GM19455 (cell line): ENCODE measurements around the gene PM20D1.

Experiments
- ATAC-seq: cut with Tn5 transposase; IDR thresholded peaks from one replicate; pipeline ENCODE4 v1.9.1; 2021; ENCODE audit not compliant: unreplicated experiment

Gene PM20D1

DNA sequence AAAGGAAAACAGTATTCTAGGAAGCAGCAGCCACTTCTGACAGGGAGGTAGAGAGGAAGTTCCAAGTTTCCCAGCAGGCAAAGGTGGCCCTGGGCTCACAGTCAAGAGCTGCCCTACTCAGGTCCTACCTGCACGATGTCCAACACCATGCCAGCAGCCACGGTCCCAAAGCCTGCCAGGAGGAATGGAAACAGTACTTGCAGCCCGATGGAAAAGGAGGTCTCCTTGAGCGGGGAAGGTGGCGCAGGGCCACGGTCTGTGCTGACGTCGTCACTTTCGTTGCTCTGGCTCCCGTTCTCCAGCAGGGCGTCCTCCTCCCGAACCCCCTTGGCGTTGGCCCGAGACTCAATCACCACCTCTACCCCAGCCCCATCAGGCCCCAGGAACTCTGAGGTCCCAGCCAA, 40.0 kb downstream of the PM20D1 start:
- ATAC-seq: no peak

- ATAC-seq: no peak
These were observed 40.5 kb downstream of the PM20D1 start for GRCh38 chr1:205809469-205809868.

DNA sequence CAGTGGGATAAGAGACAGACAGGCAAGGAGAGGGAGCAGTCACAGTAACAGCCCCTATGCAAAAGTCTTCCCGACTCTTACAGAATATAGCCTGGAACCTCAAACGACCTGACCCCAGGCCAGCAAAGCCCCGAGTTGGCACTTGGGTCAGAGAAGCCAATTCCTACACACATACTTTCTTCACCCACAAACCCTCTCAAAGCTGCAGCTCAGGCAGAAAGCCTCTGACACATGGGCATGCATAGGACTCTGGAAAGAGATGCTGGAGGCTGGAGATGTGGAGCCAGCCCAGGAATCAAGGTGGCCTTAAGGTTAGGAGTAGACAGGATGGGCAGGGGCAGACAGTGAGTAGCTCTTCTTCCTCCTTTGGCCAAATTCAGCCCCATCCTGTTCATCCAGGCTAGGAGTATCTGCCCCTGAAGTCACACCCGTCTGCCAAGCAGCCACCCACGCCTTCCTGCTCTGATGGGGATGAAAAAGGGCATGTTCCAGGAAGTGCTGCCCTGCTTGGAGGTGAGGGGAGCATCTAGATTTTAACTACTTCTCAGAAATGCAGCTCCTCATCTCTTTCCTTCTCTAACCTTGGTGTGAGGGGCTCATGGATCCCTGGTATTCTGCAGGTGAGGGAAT, 44.7 kb downstream of the PM20D1 start:
- no peak for ATAC-seq

- no peak for ATAC-seq
These were observed 45.3 kb downstream of the PM20D1 start for GRCh38 chr1:205804605-205805004.

- ATAC-seq: no peak
These were observed 45.9 kb downstream of the PM20D1 start for GRCh38 chr1:205803986-205804385.

DNA sequence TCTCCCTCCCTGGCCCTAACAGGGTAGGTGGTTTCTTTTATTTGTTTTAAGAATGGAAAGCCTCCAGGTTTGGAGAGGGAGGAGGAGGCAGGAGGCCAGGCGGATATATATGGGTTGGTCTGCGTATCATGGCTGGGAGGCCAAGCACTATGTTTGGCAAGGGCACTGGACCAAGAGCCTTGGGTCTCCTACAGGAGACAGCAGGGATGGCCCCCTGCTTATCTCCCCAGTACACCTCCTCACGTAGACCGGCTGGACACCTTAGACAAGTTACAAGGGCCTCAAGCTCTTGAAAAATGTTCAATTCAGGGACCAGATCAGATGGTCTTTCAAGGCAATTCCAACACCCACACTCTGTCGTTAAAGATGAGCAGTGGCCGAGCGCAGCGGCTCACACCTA, 47.9 kb downstream of the PM20D1 start:
- no peak for ATAC-seq

DNA sequence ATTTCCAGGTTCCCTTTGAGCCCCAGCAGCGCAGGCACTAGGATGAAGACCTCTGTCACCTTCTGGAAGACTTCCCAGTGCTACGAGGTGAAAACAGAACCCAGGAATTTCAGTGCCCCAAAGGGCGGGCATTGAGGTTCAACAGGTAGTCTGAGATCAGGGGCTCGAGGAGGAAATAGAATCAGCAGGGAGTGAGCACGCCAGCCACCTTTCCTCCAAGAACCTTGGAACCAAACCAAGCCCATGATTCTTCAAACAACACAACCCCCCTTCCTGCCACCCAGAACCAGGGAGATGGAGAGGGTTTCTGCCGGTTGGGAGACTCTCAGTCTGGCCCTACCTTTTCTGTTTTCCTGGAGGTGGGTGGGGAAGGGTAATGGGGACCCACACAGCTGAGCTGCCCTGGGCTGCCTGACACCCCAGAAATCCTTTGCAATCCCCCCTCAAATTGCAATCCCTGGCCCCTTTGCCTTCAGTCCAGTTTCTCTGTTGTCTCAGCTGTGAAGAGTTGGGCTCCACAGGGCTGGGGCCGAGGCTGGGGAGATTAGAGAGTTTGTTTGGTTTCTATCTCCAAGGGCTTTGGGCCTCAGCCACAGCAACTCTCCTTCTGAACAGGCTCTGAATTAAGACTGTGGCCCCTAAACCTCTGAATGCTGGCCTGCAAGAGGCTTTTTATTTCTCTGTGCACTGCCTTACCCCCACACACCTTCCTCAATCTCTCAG, 48.8 kb downstream of the PM20D1 start:
- ATAC-seq: no peak

DNA sequence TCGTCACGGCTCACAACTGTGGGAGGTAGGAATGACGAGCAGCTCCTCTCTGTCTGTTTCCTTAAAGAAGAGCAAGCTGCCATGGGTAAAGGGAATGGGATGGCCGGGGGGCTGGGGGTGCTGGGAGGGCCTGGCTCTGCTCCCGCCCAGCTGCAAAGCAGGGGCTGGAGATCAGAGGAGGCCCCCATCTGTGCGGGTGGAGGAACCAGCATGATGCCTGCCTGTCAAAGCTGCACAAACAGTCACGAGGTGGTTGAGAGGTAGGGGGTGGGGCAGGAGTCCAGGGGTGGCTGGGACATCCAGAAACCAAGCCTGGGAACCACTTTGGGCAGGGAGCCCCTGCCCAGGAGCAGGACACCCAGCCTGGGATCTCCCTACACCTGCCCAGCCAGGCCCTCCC, 49.5 kb downstream of the PM20D1 start:
- ATAC-seq: no peak

GRCh38 chr1:205798577-205798976, 51.4 kb downstream of the PM20D1 start:
- ATAC-seq: no peak

DNA sequence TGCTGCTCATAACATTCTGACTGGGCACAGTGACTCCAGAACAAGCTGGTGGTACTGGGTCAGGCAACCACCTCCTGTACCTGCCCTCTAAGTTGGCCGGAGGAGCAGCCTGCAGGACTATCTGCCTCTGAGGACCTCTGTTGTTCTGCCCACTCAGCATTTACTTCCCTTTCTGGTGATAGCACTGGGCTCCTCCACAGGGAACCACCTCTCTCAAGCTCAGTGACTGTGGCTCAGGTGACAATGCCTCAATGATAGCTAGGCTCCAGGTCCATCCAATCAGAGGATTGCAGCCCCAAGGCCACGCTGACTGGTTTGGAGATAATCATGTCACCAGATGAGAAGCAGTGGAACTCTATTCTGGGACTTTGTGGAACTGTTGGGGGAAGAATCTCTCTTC, 52.8 kb downstream of the PM20D1 start:
- ATAC-seq: no peak

- ATAC-seq: no peak
These were observed 55.8 kb downstream of the PM20D1 start for GRCh38 chr1:205794011-205794730.

- ATAC-seq: no peak
These were observed 56.8 kb downstream of the PM20D1 start for GRCh38 chr1:205792961-205793673.

DNA sequence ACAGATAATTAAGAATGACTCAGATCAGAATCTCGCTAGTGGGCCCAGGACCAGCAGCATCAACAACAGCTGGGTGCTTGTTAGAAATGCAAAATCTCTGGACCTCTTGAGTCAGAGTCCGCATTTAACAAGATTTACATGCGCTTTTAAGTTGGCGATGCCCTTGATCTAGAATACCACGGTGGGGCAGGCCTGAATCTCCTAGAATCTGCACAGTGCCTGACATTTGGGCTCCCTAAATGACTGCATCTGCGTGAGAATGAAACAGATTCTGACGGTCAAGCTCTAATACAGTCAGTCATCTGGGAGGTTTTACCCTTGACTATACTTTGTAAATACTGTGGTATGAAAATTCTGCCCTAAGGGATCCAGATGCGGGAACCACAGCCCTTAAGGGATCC, 57.5 kb downstream of the PM20D1 start:
- no peak for ATAC-seq

DNA sequence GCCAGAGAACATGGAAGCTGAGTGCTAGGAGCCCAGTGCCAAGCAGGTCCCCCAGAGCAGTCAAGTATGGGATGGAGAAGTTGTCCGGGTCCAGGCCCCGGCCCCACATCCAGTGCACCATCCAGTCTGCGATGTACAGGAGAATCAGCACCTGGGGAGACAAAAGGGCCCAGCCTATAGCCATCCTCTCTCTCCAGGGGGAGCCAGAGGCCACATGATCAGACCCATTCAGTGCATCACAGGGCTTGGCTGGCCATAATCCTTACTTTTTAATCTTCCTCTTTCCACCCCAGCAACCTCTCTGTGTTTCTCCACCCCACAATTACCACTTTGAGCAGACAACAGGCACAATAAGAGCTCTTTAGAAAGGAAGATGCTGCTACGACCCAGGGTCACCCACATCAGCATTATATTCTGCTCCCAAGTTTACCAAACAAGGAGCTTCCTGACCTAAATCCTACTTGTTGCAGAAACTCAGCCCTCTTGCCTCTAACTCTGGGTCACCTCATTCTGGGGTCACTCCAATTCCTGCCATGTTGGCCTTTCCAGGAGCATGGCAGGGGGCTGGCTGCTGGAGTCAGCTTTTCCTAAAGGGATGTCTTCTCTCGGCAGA, 58.3 kb downstream of the PM20D1 start:
- ATAC-seq: no peak

DNA sequence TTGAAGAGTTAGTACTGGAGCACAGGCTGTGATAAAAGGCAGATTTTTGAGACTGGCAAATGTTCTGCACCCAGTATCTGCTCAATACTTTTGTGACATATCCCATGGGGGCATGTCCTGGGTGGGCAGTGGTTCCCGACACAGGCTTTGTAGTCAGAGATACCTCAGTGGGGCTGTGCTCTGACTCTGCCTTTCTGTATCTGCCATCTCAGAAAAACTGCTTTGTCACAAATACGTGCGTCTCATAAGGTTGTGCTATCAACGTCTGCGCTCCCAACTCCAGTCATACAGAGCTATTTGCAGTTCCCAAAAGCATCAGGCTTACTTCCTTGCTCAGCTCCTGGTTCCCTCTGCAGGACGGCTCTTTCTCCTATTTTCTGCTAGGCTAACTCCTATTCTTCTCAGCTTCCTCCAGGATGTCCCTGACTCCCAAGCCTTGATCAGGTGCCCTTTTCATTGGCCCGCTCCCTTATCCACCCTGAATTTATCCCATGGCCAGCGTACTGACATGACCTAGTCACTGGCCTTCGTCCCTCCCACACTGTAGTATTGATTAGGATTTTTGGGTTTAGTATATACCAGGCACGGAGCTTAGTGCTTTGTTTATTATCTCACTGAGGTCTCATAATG, 62.5 kb downstream of the PM20D1 start:
- ATAC-seq: no peak

DNA sequence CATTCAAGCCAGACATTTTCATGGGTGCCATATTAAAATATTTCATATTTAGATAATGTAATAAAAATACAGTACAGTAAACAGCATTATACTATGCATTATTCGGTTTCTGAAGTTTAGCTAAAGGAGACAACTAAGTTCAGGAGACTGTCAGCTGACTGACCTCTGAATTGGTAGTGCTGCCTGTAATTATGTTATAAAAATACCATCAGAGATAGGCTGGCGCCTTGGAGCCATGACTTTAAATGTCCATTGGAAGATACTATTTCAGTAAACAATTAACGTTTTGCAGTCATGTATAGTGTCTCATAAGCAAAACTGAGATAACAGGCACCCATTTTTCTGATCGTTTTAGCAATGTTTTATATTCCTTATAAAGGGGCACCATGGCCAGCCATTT, 63.3 kb downstream of the PM20D1 start:
- no peak for ATAC-seq

GRCh38 chr1:205785446-205785845, 64.5 kb downstream of the PM20D1 start:
- no peak for ATAC-seq

- ATAC-seq: no peak
These were observed 66.0 kb downstream of the PM20D1 start for GRCh38 chr1:205783904-205784303.

GRCh38 chr1:205783433-205783795, 66.5 kb downstream of the PM20D1 start:
- no peak for ATAC-seq

GRCh38 chr1:205782627-205783432, 67.1 kb downstream of the PM20D1 start:
- ATAC-seq: no peak
